H9 (cell line): ENCODE measurements around the gene CELF4. TPM values are rescaled to one million over a fixed set of nuclear protein-coding genes. Genes with fewer than 3 reads are reported as not detected.

Experiments used
- DNase-seq: peaks from one replicate; pipeline ENCODE4 v3.0.0-alpha.2; 2017
- H2AFZ ChIP-seq: one replicate; pipeline ENCODE4 v1.6.1; 2013; ENCODE audit warnings: mild to moderate bottlenecking, low read length, control low read depth, moderate library complexity
- H2AK5ac ChIP-seq: 2 replicates; pipeline ENCODE4 v1.6.1; 2013; ENCODE audit warnings: low read length, control low read depth, mixed read lengths; ENCODE audit not compliant: insufficient read length
- H2BK120ac ChIP-seq: one replicate; pipeline ENCODE4 v1.6.1; 2013; ENCODE audit warnings: low read depth, mild to moderate bottlenecking, low read length, control low read depth, inconsistent platforms; ENCODE audit not compliant: poor library complexity, severe bottlenecking
- H2BK12ac ChIP-seq: 2 replicates; pipeline ENCODE4 v1.6.1; 2013; ENCODE audit warnings: low read length, control low read depth, mixed read lengths, low read depth; ENCODE audit not compliant: insufficient read length
- H2BK15ac ChIP-seq: 2 replicates; pipeline ENCODE4 v1.6.1; 2013; ENCODE audit warnings: low read depth, low read length, control low read depth
- H2BK20ac ChIP-seq: one replicate; pipeline ENCODE4 v1.6.1; 2013; ENCODE audit warnings: low read depth, mild to moderate bottlenecking, low read length, control low read depth, inconsistent platforms; ENCODE audit not compliant: poor library complexity, severe bottlenecking
- H2BK5ac ChIP-seq: 2 replicates; pipeline ENCODE4 v1.6.1; 2013; ENCODE audit warnings: low read length, control low read depth, mixed read lengths; ENCODE audit not compliant: insufficient read length
- H3K14ac ChIP-seq: 2 replicates; pipeline ENCODE4 v1.6.1; 2013; ENCODE audit warnings: low read length, control low read depth; ENCODE audit not compliant: insufficient read depth
- H3K18ac ChIP-seq: 2 replicates; pipeline ENCODE4 v1.6.1; 2013; ENCODE audit warnings: low read depth, mild to moderate bottlenecking, mixed read lengths, low read length, control low read depth; ENCODE audit not compliant: insufficient read length
- H3K23ac ChIP-seq: 2 replicates; pipeline ENCODE4 v1.6.1; 2013; ENCODE audit warnings: low read length, control low read depth, mixed read lengths, low read depth; ENCODE audit not compliant: insufficient read length
- H3K23me2 ChIP-seq: 2 replicates; pipeline ENCODE4 v1.6.1; 2013; ENCODE audit warnings: low read depth, mild to moderate bottlenecking, mixed read lengths, low read length, control low read depth; ENCODE audit not compliant: insufficient read length, poor library complexity, severe bottlenecking
- H3K27ac ChIP-seq: 2 replicates; pipeline ENCODE4 v1.5.1; 2013; ENCODE audit warnings: low read length, control low read depth, mixed read lengths, low read depth; ENCODE audit not compliant: insufficient read length
- H3K27me3 ChIP-seq: 2 replicates; pipeline ENCODE4 v1.6.1; 2013; ENCODE audit warnings: low read length, control low read depth, inconsistent platforms; ENCODE audit not compliant: insufficient read depth
- H3K4ac ChIP-seq: 2 replicates; pipeline ENCODE4 v1.6.1; 2013; ENCODE audit warnings: low read depth, mild to moderate bottlenecking, control low read depth, inconsistent platforms, low read length, moderate library complexity
- H3K4me1 ChIP-seq: 2 replicates; pipeline ENCODE4 v1.6.1; 2013; ENCODE audit warnings: low read length, control low read depth, inconsistent platforms; ENCODE audit not compliant: insufficient read depth
- H3K4me2 ChIP-seq: 2 replicates; pipeline ENCODE4 v1.6.1; 2013; ENCODE audit warnings: low read length, control low read depth, mixed read lengths; ENCODE audit not compliant: insufficient read length, insufficient read depth
- H3K56ac ChIP-seq: 2 replicates; pipeline ENCODE4 v1.6.1; 2013; ENCODE audit warnings: low read depth, mild to moderate bottlenecking, mixed read lengths, low read length, control low read depth; ENCODE audit not compliant: insufficient read length
- H3K79me1 ChIP-seq: 2 replicates; pipeline ENCODE4 v1.6.1; 2013; ENCODE audit warnings: low read depth, mild to moderate bottlenecking, moderate library complexity, low read length, control low read depth, inconsistent platforms; ENCODE audit not compliant: insufficient read depth, poor library complexity, severe bottlenecking
- H3K79me2 ChIP-seq: 2 replicates; pipeline ENCODE4 v1.6.1; 2013; ENCODE audit warnings: low read length, control low read depth, inconsistent platforms; ENCODE audit not compliant: insufficient read depth
- H3K9ac ChIP-seq: 2 replicates; pipeline ENCODE4 v1.6.1; 2013; ENCODE audit warnings: low read length, control low read depth, mixed read lengths; ENCODE audit not compliant: insufficient read length; ENCODE audit errors: extremely low read depth
- H3K9me3 ChIP-seq: one replicate; pipeline ENCODE4 v1.6.1; 2013; ENCODE audit warnings: low read depth, low read length, inconsistent platforms; ENCODE audit not compliant: control insufficient read depth
- H3T11ph ChIP-seq: one replicate; pipeline ENCODE4 v1.6.1; 2013; ENCODE audit warnings: mild to moderate bottlenecking, low read length, control low read depth, inconsistent platforms
- H4K20me1 ChIP-seq: one replicate; pipeline ENCODE4 v1.6.1; 2013; ENCODE audit not compliant: control insufficient read depth, insufficient read length, insufficient read depth
- H4K5ac ChIP-seq: 2 replicates; pipeline ENCODE4 v1.6.1; 2013; ENCODE audit warnings: low read depth, mild to moderate bottlenecking, mixed read lengths, low read length, control low read depth; ENCODE audit not compliant: insufficient read length
- H4K8ac ChIP-seq: replicated peaks from 2 replicates; pipeline ENCODE4 v1.6.1; 2013; ENCODE audit warnings: low read length, control low read depth, mixed read lengths, low read depth; ENCODE audit not compliant: insufficient read length
- H4K91ac ChIP-seq: 2 replicates; pipeline ENCODE4 v1.6.1; 2013; ENCODE audit warnings: low read depth, mild to moderate bottlenecking, moderate library complexity, mixed read lengths, low read length, control low read depth; ENCODE audit not compliant: insufficient read length
- H3K27ac Mint-ChIP-seq, 3 experiments: 2 replicates in 2 of 3; 3 replicates in 1 of 3; pipeline ENCODE4 v1.8.0; 2020 to 2021; ENCODE audit warnings: mixed read lengths in 3 of 3, mild to moderate bottlenecking in 1 of 3, moderate library complexity in 1 of 3
- H3K27me3 Mint-ChIP-seq: 2 replicates; pipeline ENCODE4 v1.8.0; 2021; ENCODE audit warnings: low read depth, mild to moderate bottlenecking, moderate library complexity, mixed read lengths
- H3K36me3 Mint-ChIP-seq, 3 experiments: 2 replicates in 2 of 3; 3 replicates in 1 of 3; pipeline ENCODE4 v1.8.0; 2020 to 2021; ENCODE audit warnings: low read depth in 3 of 3, mixed read lengths in 3 of 3; ENCODE audit not compliant: insufficient read depth in 1 of 3
- H3K4me1 Mint-ChIP-seq, 2 experiments: 2 replicates each; pipeline ENCODE4 v1.8.0; 2020; ENCODE audit warnings: mixed read lengths in 2 of 2
- H3K4me3 Mint-ChIP-seq, 2 experiments: 2 replicates in 1 of 2; 3 replicates in 1 of 2; pipeline ENCODE4 v1.8.0; 2020 to 2021; ENCODE audit warnings: mild to moderate bottlenecking in 2 of 2, mixed read lengths in 2 of 2, moderate library complexity in 1 of 2
- H3K9me3 Mint-ChIP-seq, 2 experiments: 2 replicates in 1 of 2; 3 replicates in 1 of 2; pipeline ENCODE4 v1.8.0; 2020; ENCODE audit warnings: mild to moderate bottlenecking in 2 of 2, mixed read lengths in 2 of 2, moderate library complexity in 1 of 2
- CTCF ChIP-seq: fragments of 200-600 bp; sonication (generic); conservative IDR thresholded peaks from 3 replicates; pipeline ENCODE4 v1.8.0; 2021; ENCODE audit warnings: antibody characterized with exemption, mild to moderate bottlenecking
- WGBS: extraction: QIAGEN DNeasy Blood & Tissue Kit; methylation state at CpG from one replicate; pipeline ENCODE4 v1.1.7; 2013; ENCODE audit warnings: missing lambda C conversion rate, low lambda C conversion rate, mixed read lengths; ENCODE audit not compliant: insufficient read length; ENCODE audit errors: extremely low coverage; 5-methylcytosine and 5-hydroxymethylcytosine counted together
- total RNA-seq: library from RNA; stranded (reverse); gene quantifications from 2 replicates; pipeline ENCODE4 v1.2.1, GENCODE V29; 2021

The CELF4 gene
- total RNA-seq, 1 experiment from 2014 or later = 1.1 TPM

GRCh38 chr18:37284260-37284659 is 281.3 kb downstream of the CELF4 start:
- H2AFZ ChIP-seq = no peak overlapping the region
- H2BK5ac ChIP-seq = no peak overlapping the region
- H3K9ac ChIP-seq = no peak overlapping the region
- H3K27ac ChIP-seq = no peak overlapping the region
- no peak overlapping the region; the same call in 1 of the 2 replicates for H3K14ac ChIP-seq
- H2BK120ac ChIP-seq = no peak overlapping the region
- no peak overlapping the region for H4K8ac ChIP-seq
- H3K4me3 Mint-ChIP-seq = no peak overlapping the region
- no peak overlapping the region for H3K27ac Mint-ChIP-seq
- H3K23ac ChIP-seq = no peak overlapping the region
- no peaks in the 10 kb centered on the region for H3K4me1 ChIP-seq
- H3K4ac ChIP-seq = no peak overlapping the region
- H3K23me2 ChIP-seq = no peaks in the 10 kb centered on the region
- no peaks in the 10 kb centered on the region for H3K79me2 ChIP-seq
- H3K27me3 ChIP-seq = no peaks in the 10 kb centered on the region
- H3K18ac ChIP-seq = no peak overlapping the region
- H2AK5ac ChIP-seq = no peak overlapping the region
- no peaks in the 10 kb centered on the region; a peak in 1 of 5 replicates for H3K9me3 Mint-ChIP-seq
- TF ChIP-seq CTCF = no peak
- no peak overlapping the region for H3T11ph ChIP-seq
- H3K4me2 ChIP-seq = no peak overlapping the region
- H3K79me1 ChIP-seq = no peaks in the 10 kb centered on the region
- no CpG with 5 or more reads among the region's 7 CpGs for WGBS
- no peak overlapping the region for H4K91ac ChIP-seq
- no peaks in the 10 kb centered on the region for H3K9me3 ChIP-seq
- H3K4me1 Mint-ChIP-seq = peaks cover 3 to 5% of the 10 kb centered on the region in 2 experiments; a peak in 3 of 4 replicates
- H4K5ac ChIP-seq = no peak overlapping the region
- H2BK15ac ChIP-seq = no peak overlapping the region
- no peaks in the 10 kb centered on the region for H4K20me1 ChIP-seq
- H2BK12ac ChIP-seq = no peak overlapping the region
- no peaks in the 10 kb centered on the region; a peak in 1 of 7 replicates for H3K36me3 Mint-ChIP-seq
- peaks cover 20% of the 10 kb centered on the region for H3K27me3 Mint-ChIP-seq
- H3K56ac ChIP-seq = no peak overlapping the region
- DNase-seq = no peak
- no peak overlapping the region for H2BK20ac ChIP-seq
